ENCODE measurements around the gene TBATA. TPM values are rescaled to one million over a fixed set of nuclear protein-coding genes. Genes with fewer than 3 reads are reported as not detected.
A peak's percentile ranks its signal among the peaks of the same experiment; 100 is the strongest.

The TBATA gene, protein sequence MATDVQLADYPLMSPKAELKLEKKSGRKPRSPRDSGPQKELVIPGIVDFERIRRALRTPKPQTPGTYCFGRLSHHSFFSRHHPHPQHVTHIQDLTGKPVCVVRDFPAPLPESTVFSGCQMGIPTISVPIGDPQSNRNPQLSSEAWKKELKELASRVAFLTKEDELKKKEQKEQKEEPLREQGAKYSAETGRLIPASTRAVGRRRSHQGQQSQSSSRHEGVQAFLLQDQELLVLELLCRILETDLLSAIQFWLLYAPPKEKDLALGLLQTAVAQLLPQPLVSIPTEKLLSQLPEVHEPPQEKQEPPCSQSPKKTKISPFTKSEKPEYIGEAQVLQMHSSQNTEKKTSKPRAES
- not detected for total RNA-seq

DNA sequence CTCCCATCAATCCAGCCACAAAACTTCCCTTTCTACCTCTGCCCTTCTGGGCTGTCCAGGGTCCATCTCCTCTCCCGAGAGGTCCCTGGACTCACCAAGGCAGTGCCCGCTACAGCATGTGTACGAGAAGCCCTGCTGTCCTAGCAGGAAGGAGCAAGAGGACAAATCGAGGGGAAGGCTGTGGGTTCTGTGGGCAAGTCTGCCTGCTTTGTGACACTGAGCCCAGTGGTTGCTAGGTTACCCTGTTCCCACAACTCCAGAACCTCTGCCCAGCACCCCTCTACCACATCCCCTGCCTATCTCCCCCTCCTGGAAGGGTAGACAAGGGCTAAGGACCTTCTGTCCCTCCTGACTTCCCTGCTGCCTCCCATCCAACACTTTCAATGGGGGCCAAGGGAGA, at the start of gene TBATA:
Gene TBATA (minus strand): TSS at position 188 of the 400 bp plus-strand sequence. CDS start 1,998 bp downstream, outside the sequence.
- TF ChIP-seq, protein P1, sequence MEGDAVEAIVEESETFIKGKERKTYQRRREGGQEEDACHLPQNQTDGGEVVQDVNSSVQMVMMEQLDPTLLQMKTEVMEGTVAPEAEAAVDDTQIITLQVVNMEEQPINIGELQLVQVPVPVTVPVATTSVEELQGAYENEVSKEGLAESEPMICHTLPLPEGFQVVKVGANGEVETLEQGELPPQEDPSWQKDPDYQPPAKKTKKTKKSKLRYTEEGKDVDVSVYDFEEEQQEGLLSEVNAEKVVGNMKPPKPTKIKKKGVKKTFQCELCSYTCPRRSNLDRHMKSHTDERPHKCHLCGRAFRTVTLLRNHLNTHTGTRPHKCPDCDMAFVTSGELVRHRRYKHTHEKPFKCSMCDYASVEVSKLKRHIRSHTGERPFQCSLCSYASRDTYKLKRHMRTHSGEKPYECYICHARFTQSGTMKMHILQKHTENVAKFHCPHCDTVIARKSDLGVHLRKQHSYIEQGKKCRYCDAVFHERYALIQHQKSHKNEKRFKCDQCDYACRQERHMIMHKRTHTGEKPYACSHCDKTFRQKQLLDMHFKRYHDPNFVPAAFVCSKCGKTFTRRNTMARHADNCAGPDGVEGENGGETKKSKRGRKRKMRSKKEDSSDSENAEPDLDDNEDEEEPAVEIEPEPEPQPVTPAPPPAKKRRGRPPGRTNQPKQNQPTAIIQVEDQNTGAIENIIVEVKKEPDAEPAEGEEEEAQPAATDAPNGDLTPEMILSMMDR (IDR thresholded peaks at IDR 0.05), result no peak
- no peak within 1 kb of the TSS for H3K27ac ChIP-seq
- no peaks in the 10 kb centered on the region for H3K4me1 ChIP-seq
- H3K36me3 ChIP-seq, result no peaks in the 10 kb centered on the region
- peak in 1 of 2 donors; percentile 39 for DNase-seq (ENCODE audit: low spot score in 2 of 2)
- no peak within 1 kb of the TSS for H3K4me3 ChIP-seq
- H3K9me3 ChIP-seq, result no peaks in the 10 kb centered on the region
- intact Hi-C loops (cut with DNase I), result no loop called here
- H3K27me3 ChIP-seq, result no peaks in the 10 kb centered on the region

DNA sequence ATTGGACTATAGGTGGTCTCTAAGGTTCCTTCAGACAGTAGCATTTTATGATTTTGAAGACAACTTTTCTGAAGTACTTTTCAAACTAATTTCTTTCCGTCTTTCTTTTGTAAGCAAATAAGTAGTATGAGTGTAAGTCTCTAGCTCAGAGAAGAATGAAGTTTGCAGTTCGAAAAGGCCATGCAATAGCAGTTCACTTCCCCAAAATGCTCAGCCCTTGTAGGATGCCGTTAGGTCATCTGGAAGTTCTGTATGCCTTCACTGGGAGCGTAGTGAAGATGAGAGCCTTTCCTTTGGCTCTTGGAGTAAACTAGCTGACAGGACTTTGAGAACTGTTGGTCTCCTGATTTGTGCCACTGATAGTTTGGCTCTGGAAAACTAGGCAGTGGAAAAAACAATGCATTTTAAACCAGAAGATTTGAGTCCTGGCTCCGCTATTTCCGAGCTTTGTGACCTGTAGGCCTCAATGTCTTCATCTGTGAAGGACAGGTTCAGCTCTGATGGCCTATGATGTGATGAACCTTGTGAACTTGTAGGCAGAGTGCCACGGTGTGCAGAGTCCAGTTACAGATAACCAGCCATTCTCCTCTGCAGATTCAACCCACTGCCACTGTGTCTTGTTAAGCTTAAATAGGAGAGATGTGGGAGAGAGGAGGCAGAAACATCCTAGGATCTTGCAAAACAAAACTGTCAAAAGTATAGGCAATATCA, 49.4 kb upstream of the TBATA start:
- Histone ChIP-seq H3K27me3 (no peaks in the 10 kb centered on the region), H3K36me3 (no peaks in the 10 kb centered on the region), H3K27ac (no peak overlapping the region), H3K9me3 (no peaks in the 10 kb centered on the region), H3K4me1 (no peaks in the 10 kb centered on the region), H3K4me3 (no peak overlapping the region)
- intact Hi-C loops (cut with DNase I), result no loop called here
- no peak for DNase-seq (ENCODE audit: low spot score in 2 of 2)
- TF ChIP-seq, protein P1 (IDR thresholded peaks at IDR 0.05), result no peak

DNA sequence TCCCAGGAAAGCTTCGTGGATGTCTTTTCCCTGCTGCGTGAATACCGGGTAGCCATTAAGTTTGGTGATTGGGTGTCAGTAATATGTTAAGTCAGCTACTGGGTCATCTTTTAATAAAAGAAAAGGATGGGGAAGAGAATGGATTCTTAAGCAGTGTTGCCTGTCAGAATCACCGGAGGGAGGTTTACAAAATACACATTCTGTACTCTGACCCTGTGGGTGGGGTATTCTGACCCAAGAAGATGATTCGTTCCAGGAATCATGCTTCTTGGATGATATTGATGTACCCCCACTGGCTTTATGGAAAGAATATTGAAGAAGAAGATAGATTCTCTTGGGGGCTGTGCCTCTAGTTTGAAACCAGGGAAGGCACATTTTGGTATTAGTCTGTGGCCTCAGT, 48.8 kb upstream of the TBATA start:
- TF ChIP-seq, protein P1 (IDR thresholded peaks at IDR 0.05), result no peak
- Histone ChIP-seq H3K4me1 (no peaks in the 10 kb centered on the region), H3K27ac (no peak overlapping the region), H3K27me3 (no peaks in the 10 kb centered on the region), H3K4me3 (no peak overlapping the region), H3K9me3 (no peaks in the 10 kb centered on the region), H3K36me3 (no peaks in the 10 kb centered on the region)
- intact Hi-C loops (cut with DNase I), result no loop called here
- no peak for DNase-seq (ENCODE audit: low spot score in 2 of 2)

DNA sequence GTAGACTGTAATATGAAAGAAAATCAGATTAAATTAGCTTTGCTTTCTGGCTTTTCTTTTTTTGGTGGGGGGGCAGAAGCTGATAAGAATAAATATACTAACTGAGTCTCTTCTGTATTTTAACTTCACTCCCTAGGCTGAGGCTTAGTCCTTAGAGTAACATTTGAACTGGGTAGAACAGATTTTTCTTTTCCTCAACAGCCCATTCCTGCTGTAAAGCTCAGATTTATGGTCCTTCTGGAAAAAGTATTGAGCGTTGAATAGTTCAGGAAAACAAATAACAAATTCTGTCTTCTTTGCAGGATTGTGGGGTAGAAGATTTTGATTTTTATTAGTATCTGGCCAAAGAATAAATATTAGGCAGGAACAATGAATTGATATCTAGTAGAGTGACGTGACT, 48.4 kb upstream of the TBATA start:
- intact Hi-C loops (cut with DNase I), result no loop called here
- Histone ChIP-seq H3K36me3 (no peaks in the 10 kb centered on the region), H3K9me3 (no peaks in the 10 kb centered on the region), H3K4me1 (no peaks in the 10 kb centered on the region), H3K4me3 (no peak overlapping the region), H3K27ac (peak overlapping the region in 1 of 2 donors; percentile 30), H3K27me3 (no peaks in the 10 kb centered on the region)
- DNase-seq (ENCODE audit: low spot score in 2 of 2), result no peak
- TF ChIP-seq, protein P1 (IDR thresholded peaks at IDR 0.05), result no peak

DNA sequence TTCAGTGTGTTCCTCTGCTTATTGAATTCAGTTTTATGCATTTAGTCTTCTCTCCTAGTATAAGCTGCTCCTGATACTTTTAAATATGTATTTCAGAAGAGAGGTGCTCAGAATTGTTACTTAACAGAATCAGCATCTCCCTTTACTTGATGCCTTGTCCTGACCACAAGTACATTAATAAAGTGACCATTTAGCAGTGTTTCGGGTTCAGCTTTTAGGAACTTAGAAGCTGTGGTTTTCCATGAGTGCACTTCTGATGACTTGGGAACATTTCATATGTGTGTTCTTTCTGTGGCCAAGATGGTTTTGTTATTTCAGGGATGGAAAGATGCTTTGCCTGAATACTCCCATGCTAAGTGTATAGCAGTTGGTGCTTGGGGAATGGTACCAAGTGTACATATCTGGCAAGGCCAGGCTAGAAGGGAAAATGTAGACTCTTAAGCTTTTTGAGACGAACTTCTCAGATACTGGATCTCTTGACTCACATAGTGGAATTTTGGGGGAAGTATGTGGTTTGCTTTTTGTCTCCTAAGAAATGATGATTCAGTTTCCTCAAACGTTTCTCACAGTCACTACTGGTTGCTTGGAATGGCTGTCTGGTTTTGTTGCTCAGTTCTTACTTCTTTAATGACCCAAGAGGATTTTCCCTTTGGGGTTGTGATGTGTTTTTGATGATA, 47.8 kb upstream of the TBATA start:
- peak overlapping the region in 1 of 2 donors; percentile 30 for H3K27ac ChIP-seq
- intact Hi-C loops (cut with DNase I), result no loop called here
- TF ChIP-seq, protein P1 (IDR thresholded peaks at IDR 0.05), result no peak
- no peaks in the 10 kb centered on the region for H3K36me3 ChIP-seq
- no peaks in the 10 kb centered on the region for H3K4me1 ChIP-seq
- H3K27me3 ChIP-seq, result no peaks in the 10 kb centered on the region
- no peak overlapping the region for H3K4me3 ChIP-seq
- no peaks in the 10 kb centered on the region for H3K9me3 ChIP-seq
- no peak for DNase-seq (ENCODE audit: low spot score in 2 of 2)
